NCI-H460 (cell line): ENCODE results near the gene SFI1. TPM values are rescaled to one million over a fixed set of nuclear protein-coding genes. Genes with fewer than 3 reads are reported as not detected.

Experiments
- DNase-seq: peaks from one replicate; pipeline ENCODE4 v3.0.0-alpha.2; 2016; ENCODE audit warnings: low read depth; ENCODE audit errors: extremely low read depth
- total RNA-seq: library from RNA; depleted of rRNA; stranded (reverse); fragments of >200 nt; shearing (Covaris generic); gene quantifications from 2 replicates; pipeline ENCODE4 v1.2.3, GENCODE V29; 2014

The SFI1 gene
- total RNA-seq, 1 experiment from 2014 or later: 10.5 TPM

- no peak for DNase-seq
These were observed 117.1 kb downstream of the SFI1 start for GRCh38 chr22:31613286-31613903.

GRCh38 chr22:31613904-31614296 lies 117.6 kb downstream of the SFI1 start:
- DNase-seq: no peak

DNA sequence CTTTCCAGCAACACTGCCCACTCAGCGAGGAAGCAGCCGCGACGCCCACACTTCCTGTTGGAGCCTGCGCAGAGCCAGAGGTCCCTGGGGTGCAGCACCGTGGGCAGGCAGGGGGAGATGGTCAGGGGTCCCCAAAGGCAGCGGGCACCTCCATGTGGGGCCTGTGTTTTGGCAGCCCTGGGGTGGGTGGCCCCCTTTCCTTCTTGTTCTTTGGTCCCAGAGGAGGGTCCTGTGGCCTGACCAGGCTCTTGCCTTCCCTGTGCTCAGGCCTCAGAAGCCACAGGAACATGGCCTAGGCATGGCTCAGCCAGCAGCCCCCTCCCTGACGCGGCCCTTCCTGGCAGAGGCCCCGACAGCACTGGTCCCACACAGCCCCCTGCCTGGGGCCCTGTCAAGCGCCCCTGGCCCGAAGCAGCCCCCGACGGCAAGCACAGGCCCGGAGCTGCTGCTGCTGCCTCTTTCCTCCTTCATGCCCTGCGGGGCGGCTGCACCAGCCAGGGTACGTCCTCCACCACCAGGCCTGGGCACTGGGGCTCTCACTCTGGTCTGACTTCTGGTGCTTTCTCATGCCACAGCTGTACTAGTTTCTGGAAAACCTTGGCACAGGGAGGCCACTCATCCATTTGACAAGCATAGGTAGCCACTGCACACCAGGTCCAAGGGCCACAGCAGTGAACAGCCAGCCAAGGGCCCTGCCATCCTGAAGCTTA lies 118.6 kb downstream of the SFI1 start:
- no peak for DNase-seq

GRCh38 chr22:31615491-31615860 lies 119.1 kb downstream of the SFI1 start:
- DNase-seq: no peak

- DNase-seq: no peak
These were observed 119.6 kb downstream of the SFI1 start for GRCh38 chr22:31615940-31616314.

GRCh38 chr22:31616315-31616980 lies 120.1 kb downstream of the SFI1 start:
- DNase-seq: no peak

DNA sequence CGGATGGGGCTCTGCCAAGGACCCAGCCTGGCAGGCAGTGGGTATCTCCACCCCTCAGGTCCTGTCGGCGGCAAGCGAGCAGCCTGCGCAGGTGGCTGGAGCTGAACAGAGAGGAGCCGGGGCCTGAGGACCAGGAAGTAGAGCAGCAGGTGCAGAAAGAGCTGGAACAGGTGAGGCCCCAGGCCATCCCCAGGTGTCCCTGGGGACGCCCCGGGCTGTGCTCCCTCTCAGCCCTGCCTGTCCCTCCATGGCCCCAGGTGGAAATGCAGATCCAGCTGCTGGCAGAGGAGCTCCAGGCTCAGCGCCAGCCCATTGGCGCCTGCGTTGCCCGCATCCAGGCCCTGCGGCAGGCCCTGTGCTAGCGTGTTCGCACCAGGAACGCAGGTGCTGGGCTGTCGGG lies 121.7 kb downstream of the SFI1 start:
- DNase-seq: no peak

- no peak for DNase-seq
These were observed 122.3 kb downstream of the SFI1 start for GRCh38 chr22:31618471-31619176.

DNA sequence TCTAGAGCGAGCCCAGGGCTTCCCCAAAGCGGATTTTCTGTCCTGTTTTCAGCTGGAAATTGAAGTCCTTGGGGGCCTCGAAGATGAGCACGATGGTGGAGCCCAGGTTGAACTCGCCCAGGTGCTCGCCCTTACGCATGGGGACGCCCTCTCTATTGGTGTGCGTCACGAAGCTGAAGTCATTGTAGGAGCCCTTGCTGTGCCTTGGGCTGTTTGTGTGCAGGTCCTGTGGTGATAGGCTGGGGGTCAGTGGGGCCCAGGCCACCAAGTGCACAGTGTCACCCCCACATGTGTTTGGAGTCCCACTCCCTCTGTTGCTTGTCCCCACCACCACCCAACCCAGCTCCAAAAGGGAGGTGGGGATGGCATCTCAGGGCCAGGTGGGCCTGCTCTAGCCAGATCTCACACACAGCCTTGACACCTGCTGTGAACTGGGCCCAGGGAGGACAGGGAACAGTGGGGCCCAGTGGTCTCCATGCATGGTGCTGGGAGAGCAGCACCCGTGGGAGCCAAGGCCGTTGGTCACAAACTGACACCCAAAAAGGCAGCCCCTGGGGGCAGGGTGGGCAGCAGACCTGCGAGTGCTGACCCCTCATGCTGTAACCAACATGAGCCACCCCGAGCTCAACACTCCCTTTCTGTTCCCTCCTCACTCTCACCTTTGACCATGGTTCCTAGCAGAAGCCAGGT lies 123.4 kb downstream of the SFI1 start:
- no peak for DNase-seq

- no peak for DNase-seq
These were observed 124.6 kb downstream of the SFI1 start for GRCh38 chr22:31620756-31621480.

DNA sequence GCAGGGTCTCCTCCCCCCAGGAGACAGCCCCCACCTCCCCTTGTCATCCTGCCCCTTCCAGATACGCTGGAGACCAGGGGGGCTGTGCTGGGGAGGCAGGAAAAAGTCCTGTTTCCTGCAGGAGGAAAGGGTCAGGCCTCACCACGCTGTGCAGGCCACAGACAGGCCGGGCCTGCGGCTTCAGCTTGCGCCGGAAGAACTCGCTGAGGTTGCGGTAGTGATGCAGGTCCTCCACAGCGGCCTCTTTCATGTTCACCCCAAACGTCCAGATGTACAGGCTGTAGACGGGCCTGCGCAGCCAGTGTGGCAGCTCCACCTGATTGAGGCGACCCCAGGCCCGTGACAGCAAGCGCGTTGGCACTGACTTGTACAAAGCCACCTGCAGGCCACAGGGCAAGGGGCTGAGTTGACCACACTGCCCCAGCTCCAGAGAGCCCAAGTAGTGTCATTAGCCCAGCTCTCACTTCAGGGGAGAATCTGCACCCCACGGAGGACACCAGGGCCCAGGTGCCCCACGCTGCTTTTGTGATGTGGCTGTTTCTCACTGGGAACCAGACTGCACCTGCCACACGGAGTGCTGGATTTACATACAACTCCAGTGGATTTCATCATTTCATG lies 125.3 kb downstream of the SFI1 start:
- DNase-seq: no peak

DNA sequence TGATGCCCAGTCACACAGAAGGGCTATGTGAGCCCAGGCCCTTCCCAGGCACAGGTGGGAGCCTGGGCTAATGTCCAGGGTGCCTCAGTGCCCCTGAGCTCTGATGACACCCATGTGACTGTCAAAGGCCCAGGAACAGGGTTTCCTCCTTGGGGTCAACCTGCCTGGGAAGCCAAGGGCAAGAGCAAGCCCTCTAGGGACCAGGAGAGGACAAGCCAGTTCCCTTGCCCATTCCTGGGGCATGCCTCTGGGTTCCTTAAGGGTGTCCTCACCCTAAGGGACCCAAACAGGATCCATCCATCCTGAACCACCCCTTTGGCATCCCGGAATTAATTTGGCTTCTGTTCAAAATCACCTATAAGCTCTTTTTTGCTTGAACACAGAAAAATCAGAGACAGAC lies 126.6 kb downstream of the SFI1 start:
- DNase-seq: no peak

DNA sequence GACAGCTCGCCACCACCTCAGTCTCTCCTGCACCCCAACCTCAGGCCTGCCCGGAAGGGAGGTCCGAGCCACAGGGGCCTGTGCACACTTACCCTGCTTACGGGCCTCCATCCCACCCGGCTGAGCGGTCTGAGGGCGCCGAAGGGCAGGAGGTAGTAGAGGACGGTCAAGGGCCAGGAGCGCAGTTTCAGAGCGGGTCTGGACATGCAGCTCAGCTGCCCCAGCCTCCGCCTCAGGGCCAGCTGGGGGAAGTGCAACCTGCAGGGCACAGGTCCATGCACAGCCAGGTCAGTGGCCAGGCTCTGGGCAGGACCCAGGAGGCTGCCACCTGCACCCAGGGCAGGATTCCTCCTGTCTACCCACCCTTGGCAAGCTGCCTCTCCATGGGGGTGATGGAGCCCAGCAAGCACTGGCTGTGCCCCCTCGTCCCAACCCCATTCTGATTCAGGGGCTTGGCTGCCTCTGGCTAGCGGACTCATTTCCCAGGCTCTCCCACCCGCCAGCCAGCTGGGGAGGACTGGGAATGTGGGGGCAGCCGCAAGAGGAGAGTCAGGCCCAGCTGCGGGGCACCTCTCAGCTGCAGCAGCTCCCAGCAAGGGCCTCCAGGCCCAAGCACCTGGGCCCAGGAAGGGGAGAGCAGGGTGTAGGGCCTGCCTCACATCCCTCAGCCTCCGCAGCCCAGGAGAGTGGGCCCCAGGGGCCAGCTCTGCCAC lies 127.4 kb downstream of the SFI1 start:
- no peak for DNase-seq

- no peak for DNase-seq
These were observed 128.9 kb downstream of the SFI1 start for GRCh38 chr22:31625257-31625640.

- DNase-seq: no peak
These were observed 129.5 kb downstream of the SFI1 start for GRCh38 chr22:31625661-31626426.

GRCh38 chr22:31626427-31627150 lies 130.3 kb downstream of the SFI1 start:
- DNase-seq: no peak

DNA sequence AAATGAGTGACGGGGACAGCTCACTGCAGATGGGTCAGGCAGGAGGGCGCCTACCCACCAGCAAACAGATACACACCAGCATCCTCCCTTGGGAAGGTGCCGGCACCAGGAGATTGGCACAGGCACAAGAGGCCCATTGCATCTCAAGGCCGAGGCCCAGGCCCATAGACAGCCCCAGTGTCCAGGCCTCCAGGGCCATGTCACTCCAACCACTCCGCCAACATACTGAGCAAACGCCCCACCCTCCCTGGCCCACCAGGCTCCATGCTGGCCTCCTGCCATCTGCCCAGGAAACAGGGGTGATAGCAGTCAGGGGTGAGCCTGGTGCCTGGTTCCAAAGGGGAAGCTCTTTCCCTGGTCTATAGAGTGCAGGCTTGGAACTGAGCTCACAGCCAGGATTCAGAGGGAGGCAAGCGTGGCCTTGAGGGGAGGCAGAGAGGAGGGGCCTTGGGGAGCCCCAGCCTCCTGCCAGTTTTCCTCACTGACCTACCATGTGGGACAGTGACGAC lies 130.9 kb downstream of the SFI1 start:
- no peak for DNase-seq

GRCh38 chr22:31628362-31628761 lies 132.0 kb downstream of the SFI1 start:
- DNase-seq: no peak
